Coronary artery (tissue), 2 donors: ENCODE data around the gene CISD3.

ENCODE experiments used
- DNase-seq: peaks from one replicate; pipeline ENCODE4 v3.0.0-alpha.2; 2017; ENCODE audit warnings: low spot score
- H3K27ac ChIP-seq, 2 donors: fragments of 200-600 bp; sonication (generic); one replicate each; pipeline ENCODE4 v1.5.1; 2016 to 2019
- H3K4me3 ChIP-seq: fragments of 200-600 bp; sonication (generic); 2 replicates; pipeline ENCODE4 v1.5.1; 2016; ENCODE audit warnings: mild to moderate bottlenecking, moderate library complexity
- CTCF ChIP-seq: fragments of 200-600 bp; sonication (generic); IDR thresholded peaks from one replicate; pipeline ENCODE4 v1.5.1; 2019; ENCODE audit warnings: antibody characterized with exemption

The CISD3 gene

DNA sequence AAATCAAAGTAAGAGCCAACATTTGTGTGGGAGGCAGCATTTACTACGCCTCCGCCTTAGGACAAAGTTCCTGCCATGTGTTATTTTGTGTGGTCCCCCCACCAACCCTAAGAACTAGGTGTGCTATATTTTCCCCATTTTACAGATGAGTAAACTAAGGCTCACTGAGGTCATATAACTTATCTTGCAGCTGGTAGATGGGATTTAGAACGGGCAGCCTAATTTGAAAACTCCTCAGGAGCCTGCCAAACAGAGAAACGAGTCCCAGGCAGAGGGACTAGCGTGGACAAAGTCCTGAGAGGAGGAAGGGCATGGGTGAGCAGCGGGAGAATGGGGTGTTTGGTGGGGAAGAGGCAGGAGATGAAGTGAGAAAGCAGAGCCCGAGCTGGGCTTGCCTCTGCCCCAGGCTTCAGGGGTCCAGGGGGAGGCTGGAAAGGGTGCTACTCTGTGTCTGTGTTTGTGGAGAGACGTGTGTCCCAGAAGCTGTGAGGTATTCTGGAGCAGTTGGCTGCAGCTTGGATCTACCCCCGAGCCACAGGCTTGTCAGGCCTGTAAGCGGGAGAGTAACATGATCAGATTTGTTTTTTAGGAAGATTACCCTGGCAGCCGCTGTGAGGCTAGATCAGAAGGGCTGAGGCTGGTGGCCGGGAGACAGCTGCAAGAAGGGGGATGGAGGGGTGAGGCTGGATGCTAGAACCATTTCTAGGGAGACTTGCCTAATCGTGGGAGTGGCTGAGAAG is 20.1 kb upstream of the CISD3 start:
- no peak overlapping the region for H3K27ac ChIP-seq
- no peak for TF ChIP-seq CTCF
- H3K4me3 ChIP-seq: no peak overlapping the region
- no peak for DNase-seq

DNA sequence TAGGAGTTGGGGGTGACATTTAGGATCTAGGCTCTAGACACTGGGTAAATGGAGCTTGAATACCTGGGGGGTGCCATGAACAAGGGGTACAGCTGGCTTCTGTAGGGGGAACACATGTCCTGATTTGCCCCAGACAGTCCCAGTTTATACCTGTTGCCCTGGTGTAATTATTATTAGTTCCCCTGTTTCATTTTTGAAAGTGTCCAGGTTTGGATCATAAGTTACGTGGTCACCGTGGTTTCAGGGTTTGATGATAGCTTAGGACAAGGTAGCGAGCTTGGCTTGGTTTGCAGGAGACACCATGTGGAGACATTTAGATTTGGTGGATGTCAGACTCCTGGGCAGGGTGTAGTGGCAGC is 19.6 kb upstream of the CISD3 start:
- no peak overlapping the region for H3K27ac ChIP-seq
- no peak for DNase-seq
- no peak overlapping the region for H3K4me3 ChIP-seq
- TF ChIP-seq CTCF: no peak

- Histone ChIP-seq H3K27ac (no peak overlapping the region), H3K4me3 (no peak overlapping the region)
- TF ChIP-seq CTCF: no peak
- DNase-seq: no peak
Observed at GRCh38 chr17:38710985-38711384, 19.2 kb upstream of the CISD3 start.

- Histone ChIP-seq H3K4me3 (no peak overlapping the region), H3K27ac (no peak overlapping the region)
- TF ChIP-seq CTCF: no peak
- DNase-seq: no peak
Observed at GRCh38 chr17:38711792-38712571, 18.2 kb upstream of the CISD3 start.

GRCh38 chr17:38712593-38712992 is 17.5 kb upstream of the CISD3 start:
- Histone ChIP-seq H3K27ac (no peak overlapping the region), H3K4me3 (no peak overlapping the region)
- TF ChIP-seq CTCF: no peak
- no peak for DNase-seq

GRCh38 chr17:38713456-38714075 is 16.6 kb upstream of the CISD3 start:
- no peak for DNase-seq
- Histone ChIP-seq H3K4me3 (no peak overlapping the region), H3K27ac (no peak overlapping the region)
- TF ChIP-seq CTCF: no peak
